ENCODE measurements around the gene TRAK1.
A peak's percentile ranks its signal among the peaks of the same experiment; 100 is the strongest.

The TRAK1 gene

DNA sequence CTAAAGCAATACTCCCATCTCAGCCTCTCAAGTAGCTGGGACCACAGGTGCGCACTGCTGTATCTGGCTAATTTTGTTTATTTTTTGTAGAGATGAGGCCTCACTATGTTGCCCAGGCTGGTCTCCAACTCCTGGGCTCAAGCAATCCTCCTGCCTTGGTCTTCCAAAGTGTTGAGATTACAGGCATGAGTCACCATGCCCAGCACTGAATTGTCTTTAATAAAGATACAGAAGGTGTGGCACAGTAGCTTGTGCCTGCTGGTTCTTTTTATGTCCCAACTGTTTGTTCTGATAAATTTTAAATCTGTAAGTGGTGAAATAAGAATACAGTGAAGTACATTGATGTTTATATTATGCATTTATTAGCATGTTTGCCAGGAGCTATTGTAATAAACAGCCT is 20.6 kb upstream of the TRAK1 start:
- H3K36me3 ChIP-seq (ENCODE audit: control insufficient read depth, insufficient read depth, low read length): no peaks in the 10 kb centered on the region
- H3K4me1 ChIP-seq (ENCODE audit: control insufficient read depth, insufficient read depth, low read length): peaks cover 69% of the 10 kb centered on the region
- H3K27me3 ChIP-seq (ENCODE audit: control insufficient read depth, insufficient read depth, low read length): no peaks in the 10 kb centered on the region
- no peak overlapping the region for H3K4me3 ChIP-seq (ENCODE audit: low read length)
- H3K27ac ChIP-seq (ENCODE audit: low read depth, low read length): peak overlapping the region; percentile 90
- no peak overlapping the region for H3K9ac ChIP-seq (ENCODE audit: low read length)

GRCh38 chr3:42071904-42072812 is 19.0 kb upstream of the TRAK1 start:
- H3K4me3 ChIP-seq (ENCODE audit: low read length): peak overlapping the region; percentile 49
- no peaks in the 10 kb centered on the region for H3K36me3 ChIP-seq (ENCODE audit: control insufficient read depth, insufficient read depth, low read length)
- H3K27ac ChIP-seq (ENCODE audit: low read depth, low read length): peak overlapping the region; percentile 90
- peaks cover 61% of the 10 kb centered on the region for H3K4me1 ChIP-seq (ENCODE audit: control insufficient read depth, insufficient read depth, low read length)
- H3K27me3 ChIP-seq (ENCODE audit: control insufficient read depth, insufficient read depth, low read length): no peaks in the 10 kb centered on the region
- H3K9ac ChIP-seq (ENCODE audit: low read length): no peak overlapping the region

DNA sequence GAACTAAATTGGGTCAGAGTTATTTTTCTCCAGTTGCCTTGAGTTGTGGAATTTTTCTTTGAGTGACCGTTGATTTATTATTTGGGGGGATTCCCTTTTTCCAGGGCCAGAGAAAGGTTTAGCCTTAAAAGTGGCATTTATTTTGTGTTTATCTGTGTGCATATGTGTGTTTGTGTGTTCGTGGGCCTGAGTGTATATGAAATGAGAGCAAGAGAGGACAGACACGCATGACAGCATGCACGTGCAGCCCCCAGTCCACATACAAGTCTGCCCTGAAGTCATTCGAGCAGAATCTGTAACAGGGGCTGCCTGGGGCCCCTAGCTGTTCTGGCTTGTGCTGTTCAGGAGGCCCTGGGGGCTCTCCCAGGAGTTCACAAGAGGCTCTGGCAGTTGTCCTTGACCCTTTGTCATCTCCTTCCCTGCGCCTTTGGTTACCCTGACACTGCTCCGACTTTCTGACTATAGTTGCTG is 18.3 kb upstream of the TRAK1 start:
- H3K4me1 ChIP-seq (ENCODE audit: control insufficient read depth, insufficient read depth, low read length): peaks cover 58% of the 10 kb centered on the region
- H3K4me3 ChIP-seq (ENCODE audit: low read length): peak overlapping the region; percentile 10
- no peaks in the 10 kb centered on the region for H3K36me3 ChIP-seq (ENCODE audit: control insufficient read depth, insufficient read depth, low read length)
- peak overlapping the region; percentile 90 for H3K27ac ChIP-seq (ENCODE audit: low read depth, low read length)
- no peak overlapping the region for H3K9ac ChIP-seq (ENCODE audit: low read length)
- H3K27me3 ChIP-seq (ENCODE audit: control insufficient read depth, insufficient read depth, low read length): no peaks in the 10 kb centered on the region

DNA sequence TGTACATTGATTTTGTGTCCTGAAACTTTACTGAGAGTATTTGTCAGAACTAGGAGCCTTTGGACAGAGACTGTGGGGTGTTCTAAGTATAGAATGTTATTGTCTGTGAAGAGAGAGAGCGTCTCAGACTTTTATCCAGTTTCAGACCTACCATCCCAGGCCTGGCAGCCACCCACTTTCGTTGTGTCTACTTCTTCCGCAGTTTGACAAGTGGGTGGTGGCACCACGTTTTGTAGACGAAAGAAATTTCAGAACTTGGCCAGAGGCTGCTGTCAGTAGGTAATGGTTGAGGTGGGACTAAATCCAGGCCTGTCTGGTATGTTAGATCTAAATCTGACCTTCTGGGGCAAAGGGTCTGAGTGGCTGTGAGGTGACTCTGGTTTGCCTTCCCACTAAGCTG is 13.4 kb upstream of the TRAK1 start:
- H3K9ac ChIP-seq (ENCODE audit: low read length): no peak overlapping the region
- peak overlapping the region; percentile 40 for H3K27ac ChIP-seq (ENCODE audit: low read depth, low read length)
- H3K4me3 ChIP-seq (ENCODE audit: low read length): no peak overlapping the region
- no peaks in the 10 kb centered on the region for H3K27me3 ChIP-seq (ENCODE audit: control insufficient read depth, insufficient read depth, low read length)
- peaks cover 54% of the 10 kb centered on the region for H3K4me1 ChIP-seq (ENCODE audit: control insufficient read depth, insufficient read depth, low read length)
- no peaks in the 10 kb centered on the region for H3K36me3 ChIP-seq (ENCODE audit: control insufficient read depth, insufficient read depth, low read length)

GRCh38 chr3:42078677-42079076 is 12.5 kb upstream of the TRAK1 start:
- Histone ChIP-seq H3K4me1 (ENCODE audit: control insufficient read depth, insufficient read depth, low read length) (peaks cover 46% of the 10 kb centered on the region), H3K27me3 (ENCODE audit: control insufficient read depth, insufficient read depth, low read length) (no peaks in the 10 kb centered on the region), H3K4me3 (ENCODE audit: low read length) (no peak overlapping the region), H3K36me3 (ENCODE audit: control insufficient read depth, insufficient read depth, low read length) (no peaks in the 10 kb centered on the region), H3K27ac (ENCODE audit: low read depth, low read length) (peak overlapping the region; percentile 22), H3K9ac (ENCODE audit: low read length) (no peak overlapping the region)

DNA sequence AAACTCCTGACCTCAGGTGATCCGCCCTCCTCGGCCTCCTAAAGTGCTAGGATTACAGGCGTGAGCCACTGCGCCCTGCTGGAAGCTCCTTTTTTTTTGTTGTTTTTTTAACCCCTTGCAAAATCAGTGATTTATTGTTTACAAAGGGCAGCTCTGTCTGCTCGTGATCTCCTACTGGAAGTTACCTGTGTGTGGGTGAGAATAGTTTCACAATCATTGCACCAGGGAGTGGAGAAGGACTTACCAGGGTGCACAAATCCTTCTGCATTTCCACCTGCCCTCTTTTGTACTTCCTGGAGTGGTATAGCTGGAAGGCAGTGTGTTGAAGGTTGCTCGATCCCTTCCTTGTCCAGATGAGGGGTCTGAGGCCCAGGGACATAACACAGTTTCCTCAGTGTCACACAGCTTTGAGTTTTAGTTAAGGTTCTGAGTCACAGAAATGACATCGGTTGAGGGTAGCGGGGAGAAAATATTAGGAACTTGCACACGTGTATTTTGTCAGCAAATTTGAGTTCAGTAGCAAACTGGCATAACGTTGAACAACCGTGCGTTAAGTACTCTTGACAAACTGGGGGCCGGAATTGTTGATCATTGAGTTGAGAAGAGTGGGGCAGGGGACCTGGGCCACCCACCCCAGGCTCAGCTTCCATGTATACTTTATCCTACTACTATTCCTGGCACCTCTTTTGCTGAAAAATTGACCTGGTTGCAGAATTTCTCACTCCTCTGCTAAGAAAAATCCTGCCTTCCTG is 11.3 kb upstream of the TRAK1 start:
- peak overlapping the region; percentile 88 for H3K27ac ChIP-seq (ENCODE audit: low read depth, low read length)
- peaks cover 34% of the 10 kb centered on the region for H3K4me1 ChIP-seq (ENCODE audit: control insufficient read depth, insufficient read depth, low read length)
- H3K36me3 ChIP-seq (ENCODE audit: control insufficient read depth, insufficient read depth, low read length): no peaks in the 10 kb centered on the region
- H3K27me3 ChIP-seq (ENCODE audit: control insufficient read depth, insufficient read depth, low read length): no peaks in the 10 kb centered on the region
- peak overlapping the region; percentile 16 for H3K4me3 ChIP-seq (ENCODE audit: low read length)
- no peak overlapping the region for H3K9ac ChIP-seq (ENCODE audit: low read length)

- Histone ChIP-seq H3K27ac (ENCODE audit: low read depth, low read length) (peak overlapping the region; percentile 88), H3K4me1 (ENCODE audit: control insufficient read depth, insufficient read depth, low read length) (peaks cover 33% of the 10 kb centered on the region), H3K4me3 (ENCODE audit: low read length) (no peak overlapping the region), H3K27me3 (ENCODE audit: control insufficient read depth, insufficient read depth, low read length) (no peaks in the 10 kb centered on the region), H3K9ac (ENCODE audit: low read length) (no peak overlapping the region), H3K36me3 (ENCODE audit: control insufficient read depth, insufficient read depth, low read length) (no peaks in the 10 kb centered on the region)
Observed at GRCh38 chr3:42080453-42080872, 10.7 kb upstream of the TRAK1 start.

DNA sequence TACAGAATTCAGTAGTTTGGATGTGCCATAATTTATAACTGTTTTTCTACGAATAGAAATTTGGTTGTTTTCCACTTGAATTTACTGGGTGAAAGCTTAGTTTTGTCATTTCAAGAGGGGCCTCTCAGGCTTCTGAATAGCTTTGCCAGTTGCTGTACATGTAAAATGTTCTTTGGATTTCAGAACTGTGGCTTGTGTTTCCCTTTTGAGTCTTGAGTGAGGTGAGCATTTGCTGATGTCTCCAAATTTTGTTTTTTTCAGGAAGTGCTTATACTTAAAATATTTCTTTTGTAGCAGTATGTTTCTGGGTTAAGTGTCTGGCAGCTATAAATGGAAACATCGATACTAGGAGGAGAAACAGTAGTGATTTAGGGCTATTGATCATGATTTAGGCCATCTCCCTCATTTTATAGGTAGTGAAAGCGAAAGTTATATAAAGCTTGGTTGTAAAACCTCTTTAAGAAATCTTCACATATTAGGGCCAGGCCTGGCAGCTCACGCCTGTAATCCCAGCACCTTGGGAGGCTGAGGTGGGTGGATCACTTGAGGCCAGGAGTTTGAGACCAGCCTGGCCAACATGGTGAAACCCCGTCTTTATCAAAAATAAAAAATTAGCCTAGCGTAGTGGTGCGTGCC is 9.2 kb upstream of the TRAK1 start:
- peaks cover 36% of the 10 kb centered on the region for H3K4me1 ChIP-seq (ENCODE audit: control insufficient read depth, insufficient read depth, low read length)
- H3K27ac ChIP-seq (ENCODE audit: low read depth, low read length): peak overlapping the region; percentile 88
- H3K9ac ChIP-seq (ENCODE audit: low read length): no peak overlapping the region

GRCh38 chr3:42084586-42084985 is 6.6 kb upstream of the TRAK1 start:
- Histone ChIP-seq H3K36me3 (ENCODE audit: control insufficient read depth, insufficient read depth, low read length) (peaks cover 21% of the 10 kb centered on the region), H3K4me3 (ENCODE audit: low read length) (no peak overlapping the region), H3K27me3 (ENCODE audit: control insufficient read depth, insufficient read depth, low read length) (no peaks in the 10 kb centered on the region), H3K27ac (ENCODE audit: low read depth, low read length) (peak overlapping the region; percentile 2), H3K9ac (ENCODE audit: low read length) (no peak overlapping the region), H3K4me1 (ENCODE audit: control insufficient read depth, insufficient read depth, low read length) (peaks cover 27% of the 10 kb centered on the region)

More for the DNA sequence above, 9.2 kb upstream of the TRAK1 start:
- Histone ChIP-seq H3K4me3 (ENCODE audit: low read length) (no peak overlapping the region), H3K27me3 (ENCODE audit: control insufficient read depth, insufficient read depth, low read length) (no peaks in the 10 kb centered on the region), H3K36me3 (ENCODE audit: control insufficient read depth, insufficient read depth, low read length) (no peaks in the 10 kb centered on the region)

DNA sequence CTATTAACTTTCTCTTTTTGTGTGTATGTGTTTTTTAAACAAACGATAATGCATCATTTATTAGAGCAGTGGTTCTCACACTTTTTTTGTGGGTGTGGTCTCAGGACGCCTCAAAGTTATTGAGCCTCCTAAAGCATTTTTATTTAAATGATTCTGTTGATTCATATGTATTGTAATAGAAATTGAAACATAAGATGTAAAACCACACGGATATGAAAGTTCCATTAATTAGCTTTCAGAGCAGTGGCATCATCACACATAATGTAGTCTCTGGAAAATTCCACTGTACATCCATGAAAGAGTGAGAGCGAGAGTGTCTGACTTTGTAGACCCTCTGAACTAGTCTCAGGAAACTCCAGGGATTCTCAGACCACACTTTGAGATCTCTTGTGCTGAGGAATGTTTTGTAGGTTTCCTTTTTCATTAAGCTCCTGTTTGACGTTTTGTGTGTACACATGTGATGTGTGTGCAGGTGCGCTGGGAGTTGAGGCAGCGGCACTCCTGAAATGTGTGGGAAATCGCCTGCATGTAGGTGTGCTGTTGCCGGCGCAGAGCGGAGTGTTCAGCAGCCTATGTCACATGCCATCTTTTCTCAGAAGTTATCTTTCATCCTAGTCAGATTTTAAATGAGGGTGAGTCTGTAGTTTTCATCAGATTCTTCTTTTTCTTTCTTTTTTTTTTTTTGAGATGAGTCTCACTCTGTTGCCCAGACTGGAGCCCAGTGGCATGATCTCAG is 5.3 kb upstream of the TRAK1 start:
- Histone ChIP-seq H3K27me3 (ENCODE audit: control insufficient read depth, insufficient read depth, low read length) (no peaks in the 10 kb centered on the region), H3K4me1 (ENCODE audit: control insufficient read depth, insufficient read depth, low read length) (peaks cover 18% of the 10 kb centered on the region), H3K27ac (ENCODE audit: low read depth, low read length) (no peak overlapping the region), H3K9ac (ENCODE audit: low read length) (no peak overlapping the region), H3K4me3 (ENCODE audit: low read length) (no peak overlapping the region), H3K36me3 (ENCODE audit: control insufficient read depth, insufficient read depth, low read length) (peaks cover 22% of the 10 kb centered on the region)

- peaks cover 22% of the 10 kb centered on the region for H3K36me3 ChIP-seq (ENCODE audit: control insufficient read depth, insufficient read depth, low read length)
- H3K27ac ChIP-seq (ENCODE audit: low read depth, low read length): no peak overlapping the region
- no peak overlapping the region for H3K9ac ChIP-seq (ENCODE audit: low read length)
- no peaks in the 10 kb centered on the region for H3K27me3 ChIP-seq (ENCODE audit: control insufficient read depth, insufficient read depth, low read length)
- peaks cover 12% of the 10 kb centered on the region for H3K4me1 ChIP-seq (ENCODE audit: control insufficient read depth, insufficient read depth, low read length)
- H3K4me3 ChIP-seq (ENCODE audit: low read length): no peak overlapping the region
Observed at GRCh38 chr3:42088803-42089530, 2.2 kb upstream of the TRAK1 start.

Measured in rectal smooth muscle tissue (tissue), 1 donor.